Skin of body (tissue), 2 donors: Measurements from ENCODE around the gene DUSP7. TPM values are rescaled to one million over a fixed set of nuclear protein-coding genes. Genes with fewer than 3 reads are reported as not detected.

Source experiments
- DNase-seq: peaks from one replicate; lab custom pipeline; 2025; lab: John Stamatoyannopoulos, UW
- total RNA-seq: library from RNA; depleted of rRNA; stranded (reverse); fragments of >200 nt; gene quantifications from one replicate; pipeline ENCODE4 v1.2.3, GENCODE V29; 2014

DUSP7 gene
- total RNA-seq, 1 donor from 2014 or later: 18.0 TPM

- DNase-seq: no peak
Measured at GRCh38 chr3:52086976-52087663, 30.7 kb upstream of the DUSP7 start.

- DNase-seq: no peak
Measured at GRCh38 chr3:52086461-52086860, 30.1 kb upstream of the DUSP7 start.

GRCh38 chr3:52085681-52086282 is 29.4 kb upstream of the DUSP7 start:
- no peak for DNase-seq

- DNase-seq: no peak
Measured at GRCh38 chr3:52084954-52085680, 28.7 kb upstream of the DUSP7 start.

- DNase-seq: no peak
Measured at GRCh38 chr3:52084216-52084945, 28.0 kb upstream of the DUSP7 start.

- DNase-seq: no peak
Measured at GRCh38 chr3:52083556-52084087, 27.3 kb upstream of the DUSP7 start.

GRCh38 chr3:52082951-52083350 is 26.6 kb upstream of the DUSP7 start:
- no peak for DNase-seq

- DNase-seq: no peak
Measured at GRCh38 chr3:52080830-52081719, 24.7 kb upstream of the DUSP7 start.

- no peak for DNase-seq
Measured at GRCh38 chr3:52079958-52080357, 23.6 kb upstream of the DUSP7 start.

- no peak for DNase-seq
Measured at GRCh38 chr3:52078781-52079560, 22.6 kb upstream of the DUSP7 start.

GRCh38 chr3:52077925-52078324 is 21.6 kb upstream of the DUSP7 start:
- no peak for DNase-seq

- DNase-seq: no peak
Measured at GRCh38 chr3:52076896-52077780, 20.8 kb upstream of the DUSP7 start.

- no peak for DNase-seq
Measured at GRCh38 chr3:52073490-52073889, 17.1 kb upstream of the DUSP7 start.

GRCh38 chr3:52072471-52072870 is 16.1 kb upstream of the DUSP7 start:
- no peak for DNase-seq

GRCh38 chr3:52072020-52072419 is 15.6 kb upstream of the DUSP7 start:
- no peak for DNase-seq

- DNase-seq: no peak
Measured at GRCh38 chr3:52070724-52071621, 14.6 kb upstream of the DUSP7 start.

GRCh38 chr3:52069855-52070254 is 13.5 kb upstream of the DUSP7 start:
- DNase-seq: peak; percentile 32

- no peak for DNase-seq
Measured at GRCh38 chr3:52069135-52069534, 12.8 kb upstream of the DUSP7 start.
